ENCODE measurements around the gene SLC12A5.

Gene SLC12A5

GRCh38 chr20:46006964-46007363 is 22.1 kb upstream of the SLC12A5 start:
- DNase-seq (ENCODE audit: low spot score) = no peak

DNA sequence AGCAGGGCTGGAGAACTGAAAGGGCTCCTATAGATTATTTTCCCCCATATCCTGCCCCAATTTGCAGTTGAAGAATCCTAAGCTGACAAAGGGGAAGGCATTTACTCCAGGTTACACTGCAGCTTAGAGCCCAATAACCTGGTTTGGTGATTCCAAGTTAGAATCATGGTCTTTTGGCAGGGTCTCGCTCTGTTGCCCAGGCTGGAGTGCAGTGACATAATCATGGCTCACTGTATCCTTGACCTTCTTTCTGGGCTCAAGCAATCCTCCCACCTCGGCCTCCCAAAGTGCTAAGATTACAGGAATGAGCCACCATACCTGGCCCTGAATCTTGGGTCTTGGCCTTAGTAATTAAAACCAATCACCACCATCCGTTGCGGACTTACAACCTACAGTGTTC is 21.3 kb upstream of the SLC12A5 start:
- no peak for DNase-seq (ENCODE audit: low spot score)

DNA sequence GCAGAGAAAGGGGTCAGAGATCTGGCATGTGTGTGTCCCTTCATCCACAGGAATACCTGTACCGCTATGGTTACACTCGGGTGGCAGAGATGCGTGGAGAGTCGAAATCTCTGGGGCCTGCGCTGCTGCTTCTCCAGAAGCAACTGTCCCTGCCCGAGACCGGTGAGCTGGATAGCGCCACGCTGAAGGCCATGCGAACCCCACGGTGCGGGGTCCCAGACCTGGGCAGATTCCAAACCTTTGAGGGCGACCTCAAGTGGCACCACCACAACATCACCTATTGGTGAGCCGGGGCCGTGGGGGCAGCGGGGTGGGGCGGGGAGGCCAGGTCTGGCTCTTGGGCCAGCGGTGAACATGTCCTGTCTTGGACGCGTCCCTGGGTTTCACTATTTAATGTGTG is 19.2 kb upstream of the SLC12A5 start:
- DNase-seq (ENCODE audit: low spot score) = no peak

- no peak for DNase-seq (ENCODE audit: low spot score)
Measured at GRCh38 chr20:46010491-46011391, 18.3 kb upstream of the SLC12A5 start.

GRCh38 chr20:46011631-46012482 is 17.2 kb upstream of the SLC12A5 start:
- DNase-seq (ENCODE audit: low spot score) = peak; percentile 76

- DNase-seq (ENCODE audit: low spot score) = no peak
Measured at GRCh38 chr20:46012921-46013320, 16.1 kb upstream of the SLC12A5 start.

GRCh38 chr20:46013322-46013828 is 15.6 kb upstream of the SLC12A5 start:
- DNase-seq (ENCODE audit: low spot score) = no peak

DNA sequence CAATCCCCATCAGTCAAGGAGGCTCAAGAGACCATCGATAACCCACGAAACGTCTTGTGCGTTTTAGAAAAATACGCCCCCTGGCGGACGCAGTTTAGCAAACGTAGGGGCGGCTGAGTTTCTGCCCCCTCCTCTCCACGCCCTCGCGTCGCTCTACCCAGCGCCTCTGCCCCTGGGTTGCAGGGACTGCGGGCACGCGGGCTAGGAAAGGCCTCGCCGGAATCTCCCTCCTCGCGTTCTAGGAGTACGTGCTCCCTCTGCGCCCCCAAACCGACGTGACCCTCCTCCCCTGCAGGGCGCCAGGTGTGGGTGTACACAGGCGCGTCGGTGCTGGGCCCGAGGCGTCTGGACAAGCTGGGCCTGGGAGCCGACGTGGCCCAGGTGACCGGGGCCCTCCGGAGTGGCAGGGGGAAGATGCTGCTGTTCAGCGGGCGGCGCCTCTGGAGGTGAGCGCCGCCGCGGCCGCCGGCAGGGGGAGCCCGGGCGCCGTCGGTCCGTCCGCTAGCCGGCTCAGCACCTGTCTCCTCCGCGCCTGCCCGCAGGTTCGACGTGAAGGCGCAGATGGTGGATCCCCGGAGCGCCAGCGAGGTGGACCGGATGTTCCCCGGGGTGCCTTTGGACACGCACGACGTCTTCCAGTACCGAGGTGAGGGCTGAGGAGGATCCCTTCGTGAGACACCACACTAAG is 15.0 kb upstream of the SLC12A5 start:
- DNase-seq (ENCODE audit: low spot score) = peak; percentile 80

- DNase-seq (ENCODE audit: low spot score) = no peak
Measured at GRCh38 chr20:46014517-46015396, 14.3 kb upstream of the SLC12A5 start.

GRCh38 chr20:46017272-46017671 is 11.7 kb upstream of the SLC12A5 start:
- no peak for DNase-seq (ENCODE audit: low spot score)

DNA sequence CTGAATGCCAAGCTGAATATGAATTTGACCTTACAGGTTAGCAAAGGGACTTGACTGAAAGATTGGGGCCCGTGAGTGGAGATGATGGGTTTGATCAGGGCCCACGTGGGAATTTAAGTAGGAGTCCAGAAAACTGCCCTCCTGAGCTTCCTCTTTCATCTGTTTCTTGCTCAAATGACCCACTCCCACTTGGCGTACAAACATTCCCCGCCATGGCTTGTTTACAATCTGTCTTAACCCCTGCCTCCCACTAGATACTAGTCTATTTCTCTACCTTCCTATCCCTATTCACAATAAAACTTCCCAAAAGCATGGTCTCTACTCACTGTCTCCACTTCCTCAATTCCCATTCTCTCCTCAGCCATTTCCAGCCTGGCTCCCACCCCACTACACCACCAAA is 10.9 kb upstream of the SLC12A5 start:
- DNase-seq (ENCODE audit: low spot score) = no peak

GRCh38 chr20:46018611-46019010 is 10.4 kb upstream of the SLC12A5 start:
- no peak for DNase-seq (ENCODE audit: low spot score)

- DNase-seq (ENCODE audit: low spot score) = no peak
Measured at GRCh38 chr20:46020555-46020954, 8.5 kb upstream of the SLC12A5 start.

DNA sequence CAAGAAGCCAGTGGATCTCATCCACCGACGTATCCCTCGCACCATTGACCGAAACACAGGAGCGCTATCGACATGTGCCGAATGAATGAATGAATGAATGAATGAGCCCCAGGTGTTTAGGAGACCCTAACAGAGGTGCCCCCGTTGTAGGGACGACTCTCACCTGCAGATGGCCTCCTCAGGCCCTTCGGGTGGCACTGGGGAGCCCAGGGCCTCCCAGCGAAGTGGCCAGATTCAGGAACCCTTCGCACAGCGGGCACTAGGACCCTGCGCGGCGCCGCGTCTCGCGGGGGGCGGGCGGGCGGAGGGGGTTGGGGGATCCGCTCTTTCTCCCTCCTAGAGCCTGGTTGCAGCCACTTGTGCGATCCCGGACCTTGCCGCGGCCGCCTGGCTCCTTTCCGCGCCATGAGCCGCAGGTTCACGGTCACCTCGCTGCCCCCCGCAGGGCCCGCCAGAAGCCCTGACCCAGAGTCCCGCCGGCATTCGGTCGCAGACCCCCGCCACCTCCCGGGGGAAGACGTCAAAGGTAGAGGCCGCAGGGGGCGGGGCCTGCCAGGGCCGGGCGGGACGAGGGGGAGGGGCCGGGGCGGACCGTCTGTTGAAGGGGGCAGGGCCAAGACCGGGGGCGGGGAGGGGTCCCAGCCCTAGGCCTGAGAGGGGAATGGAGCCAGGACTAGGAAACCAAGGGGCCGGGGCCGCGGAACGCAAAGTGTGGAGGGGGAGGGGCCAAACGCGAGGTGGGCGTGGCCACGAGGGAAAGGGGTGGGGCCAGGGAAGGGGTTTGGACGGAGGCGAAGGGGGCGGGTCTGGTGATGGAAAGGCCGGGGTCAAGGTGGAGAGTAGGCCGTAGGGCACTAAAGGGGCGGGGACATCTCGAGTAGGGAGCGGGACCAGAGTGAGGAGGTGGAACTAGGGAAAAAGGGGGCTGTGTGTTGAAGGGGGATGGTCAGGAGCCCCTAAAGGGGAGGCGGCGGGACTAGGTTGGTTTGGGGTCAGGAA is 7.4 kb upstream of the SLC12A5 start:
- peak; percentile 92 for DNase-seq (ENCODE audit: low spot score)

GRCh38 chr20:46022411-46023147 is 6.4 kb upstream of the SLC12A5 start:
- DNase-seq (ENCODE audit: low spot score) = peak; percentile 81

DNA sequence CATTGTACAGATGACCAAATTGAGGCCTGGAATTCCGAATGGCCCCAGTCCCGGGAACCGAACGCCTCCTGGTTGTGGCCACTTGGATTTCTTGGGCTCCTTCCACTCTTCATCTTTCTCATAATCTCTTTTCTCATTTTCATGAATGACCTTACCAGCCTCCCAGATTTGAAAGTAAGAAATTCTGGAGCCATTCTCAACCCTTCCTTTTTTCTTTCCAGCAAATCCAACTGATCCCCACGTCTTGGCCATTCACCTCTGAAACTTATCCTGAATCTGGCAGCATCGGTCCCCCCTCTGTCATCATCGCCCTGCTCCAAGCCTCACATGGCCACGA is 5.9 kb upstream of the SLC12A5 start:
- DNase-seq (ENCODE audit: low spot score) = no peak

DNA sequence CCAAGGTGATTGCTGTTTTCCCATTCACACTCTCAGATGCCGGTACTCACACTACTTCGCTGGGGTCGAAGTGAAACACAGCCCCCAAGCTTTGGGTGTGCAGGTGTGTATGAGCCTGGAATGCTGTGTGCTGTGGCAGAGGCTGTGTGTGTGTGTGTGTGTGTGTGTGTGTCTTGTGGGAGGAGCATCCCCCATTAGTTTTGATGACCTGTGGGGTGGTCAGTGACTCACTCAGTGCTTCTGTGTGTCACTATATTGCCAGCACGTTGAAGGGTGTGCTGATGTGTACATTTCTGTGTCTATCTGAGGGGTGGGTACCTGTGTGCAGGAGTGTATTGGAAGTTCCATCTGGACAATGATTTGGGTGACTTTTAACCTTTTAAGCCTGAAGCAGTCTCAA is 5.0 kb upstream of the SLC12A5 start:
- DNase-seq (ENCODE audit: low spot score) = no peak

DNA sequence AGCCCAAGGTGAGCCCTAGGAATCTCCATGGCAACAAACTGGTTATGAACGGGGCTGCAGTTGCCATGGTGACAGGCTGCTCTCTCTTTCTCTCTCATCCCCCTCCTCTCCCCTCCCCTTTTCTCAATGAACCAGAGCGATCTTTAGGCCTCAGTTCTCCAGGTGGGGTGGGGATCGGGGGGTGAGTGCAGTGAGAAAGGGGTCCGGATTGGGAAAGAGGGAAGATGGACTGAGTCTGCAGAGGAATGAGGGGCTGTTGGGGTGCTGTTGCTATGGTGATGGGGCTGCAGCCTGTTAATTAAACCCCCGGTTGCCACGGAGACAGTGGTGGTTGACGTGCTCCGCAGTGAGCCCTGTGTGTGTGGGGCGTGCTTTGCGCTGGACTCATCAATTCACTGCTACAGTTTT is 3.6 kb upstream of the SLC12A5 start:
- DNase-seq (ENCODE audit: low spot score) = no peak

DNA sequence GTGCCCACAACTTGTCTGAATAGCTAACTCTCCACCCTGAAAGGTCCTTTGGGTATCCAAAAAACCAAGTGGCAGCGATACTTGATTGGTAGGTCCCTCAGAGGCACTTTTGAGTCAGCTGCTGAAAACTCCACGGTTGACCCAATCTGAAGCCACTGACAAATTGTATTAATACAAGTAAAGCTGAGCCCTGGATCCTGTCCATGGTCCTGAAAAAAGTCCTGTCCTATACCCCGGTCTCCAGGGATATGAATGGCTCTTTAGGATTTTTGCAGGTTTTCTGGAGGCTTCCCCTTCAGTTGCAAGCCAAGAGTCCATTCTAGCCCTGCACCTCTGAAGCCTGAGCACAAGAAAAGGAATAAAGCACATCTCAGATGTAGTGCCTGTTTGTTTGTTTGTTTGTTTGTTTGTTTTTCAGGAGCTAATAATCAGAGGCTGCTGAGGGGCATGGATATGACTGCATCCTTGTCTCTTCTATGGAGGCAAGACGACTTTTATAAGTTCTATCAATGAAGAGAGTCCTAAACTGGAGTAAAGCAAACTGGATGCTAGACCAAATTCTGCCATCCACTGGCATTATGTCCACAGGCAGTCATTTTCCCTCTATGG is 1.7 kb upstream of the SLC12A5 start:
- peak; percentile 63 for DNase-seq (ENCODE audit: low spot score)
